ENCODE measurements around the gene APOO. TPM values are rescaled to one million over a fixed set of nuclear protein-coding genes. Genes with fewer than 3 reads are reported as not detected.

Gene APOO
- polyA plus RNA-seq, 4 donors: 35.3 to 43.1 (median 40.8) TPM

GRCh38 chrX:23789386-23790154, 118.2 kb downstream of the APOO start:
- DNase-seq (ENCODE audit: low read depth in 4 of 4, low spot score in 3 of 4): no peak

DNA sequence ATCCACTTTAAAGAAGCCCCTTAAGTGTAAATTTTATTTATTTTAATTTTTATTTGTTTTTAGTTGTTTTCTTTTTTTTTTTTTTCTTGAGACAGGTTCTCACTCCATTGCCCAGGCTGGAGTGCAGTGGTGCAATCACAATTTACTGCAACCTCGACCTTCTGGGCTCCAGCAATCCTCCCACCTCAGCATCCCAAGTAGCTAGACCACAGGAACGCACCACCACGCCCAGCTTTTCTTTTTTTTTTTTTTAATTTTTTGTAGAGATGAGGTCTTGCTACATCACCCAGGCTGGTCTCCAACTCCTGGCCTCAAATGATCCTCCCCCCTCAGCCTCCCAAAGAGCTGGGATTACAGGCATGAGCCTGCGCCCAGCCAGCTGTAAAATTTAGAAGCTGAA, 118.8 kb downstream of the APOO start:
- no peak for DNase-seq (ENCODE audit: low read depth in 4 of 4, low spot score in 3 of 4)

GRCh38 chrX:23788521-23788920, 119.2 kb downstream of the APOO start:
- DNase-seq (ENCODE audit: low read depth in 4 of 4, low spot score in 3 of 4): no peak

- DNase-seq (ENCODE audit: low read depth in 4 of 4, low spot score in 3 of 4): no peak
Observed at GRCh38 chrX:23787745-23788118, 120.0 kb downstream of the APOO start.

DNA sequence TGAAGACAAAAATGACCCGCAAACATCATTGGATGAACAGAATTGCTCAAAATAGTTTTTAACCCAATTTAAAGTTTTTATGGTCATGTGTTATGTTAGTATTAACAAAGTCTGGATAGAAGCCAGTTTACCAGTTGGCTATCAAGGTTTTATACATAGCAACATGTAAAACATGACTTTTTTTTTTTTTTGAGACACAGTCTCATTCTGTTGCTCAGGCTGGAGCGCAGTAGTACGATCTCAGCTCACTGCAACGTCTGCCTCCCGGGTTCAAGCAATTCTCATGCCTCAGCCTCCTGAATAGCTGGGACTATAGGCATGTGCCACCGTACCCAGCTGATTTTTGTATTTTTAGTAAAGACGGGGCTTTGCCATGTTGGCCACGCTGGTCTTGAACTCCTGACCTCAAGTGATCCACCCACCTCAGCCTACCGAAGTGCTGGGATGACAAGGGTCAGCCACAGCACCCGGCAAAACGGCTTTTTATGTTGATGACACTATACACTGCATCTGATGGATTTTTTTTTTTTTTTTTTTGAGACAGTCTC, 121.4 kb downstream of the APOO start:
- no peak for DNase-seq (ENCODE audit: low read depth in 4 of 4, low spot score in 3 of 4)

- DNase-seq (ENCODE audit: low read depth in 4 of 4, low spot score in 3 of 4): no peak
Observed at GRCh38 chrX:23785580-23785979, 122.2 kb downstream of the APOO start.

DNA sequence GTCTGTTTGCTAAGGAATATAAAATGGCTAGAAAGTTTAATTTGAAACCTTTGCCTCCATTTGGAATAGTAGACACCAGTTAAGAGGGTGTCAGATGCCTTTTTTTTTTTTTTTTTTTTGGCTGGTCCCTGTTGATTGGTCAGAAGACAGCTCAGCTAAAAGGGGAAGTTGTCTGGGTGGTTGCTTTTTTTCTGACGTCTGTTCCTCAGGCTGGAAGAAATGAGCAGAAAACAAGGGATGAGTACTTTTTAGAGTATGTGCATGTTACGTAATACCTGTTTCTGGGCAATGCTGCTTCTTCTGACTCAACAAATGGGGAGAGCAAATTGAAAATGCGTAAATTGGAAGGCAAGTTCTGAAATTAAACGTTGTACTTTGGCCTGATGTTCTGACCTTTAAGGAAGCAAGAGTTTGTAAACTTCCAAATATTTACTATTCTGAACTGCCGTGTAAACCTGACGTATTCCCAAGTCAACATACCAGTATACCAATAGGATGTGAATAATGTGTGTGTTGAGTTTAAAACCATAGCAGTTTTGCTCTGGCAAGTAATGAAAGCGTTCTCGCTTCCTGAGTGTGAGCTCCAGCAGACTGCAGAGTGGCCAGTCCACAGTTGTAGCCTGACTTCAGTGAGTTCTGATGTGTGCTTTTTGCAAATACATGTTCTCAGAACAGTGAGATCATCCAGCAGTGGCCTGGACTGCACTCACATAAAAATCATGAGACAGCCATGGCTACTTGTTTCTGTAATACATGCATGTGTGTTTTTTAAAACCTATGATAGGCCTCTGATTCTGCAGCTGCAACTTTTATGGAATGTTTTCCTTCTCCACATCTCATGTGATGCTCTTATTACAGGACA, 123.0 kb downstream of the APOO start:
- DNase-seq (ENCODE audit: low read depth in 4 of 4, low spot score in 3 of 4): no peak

DNA sequence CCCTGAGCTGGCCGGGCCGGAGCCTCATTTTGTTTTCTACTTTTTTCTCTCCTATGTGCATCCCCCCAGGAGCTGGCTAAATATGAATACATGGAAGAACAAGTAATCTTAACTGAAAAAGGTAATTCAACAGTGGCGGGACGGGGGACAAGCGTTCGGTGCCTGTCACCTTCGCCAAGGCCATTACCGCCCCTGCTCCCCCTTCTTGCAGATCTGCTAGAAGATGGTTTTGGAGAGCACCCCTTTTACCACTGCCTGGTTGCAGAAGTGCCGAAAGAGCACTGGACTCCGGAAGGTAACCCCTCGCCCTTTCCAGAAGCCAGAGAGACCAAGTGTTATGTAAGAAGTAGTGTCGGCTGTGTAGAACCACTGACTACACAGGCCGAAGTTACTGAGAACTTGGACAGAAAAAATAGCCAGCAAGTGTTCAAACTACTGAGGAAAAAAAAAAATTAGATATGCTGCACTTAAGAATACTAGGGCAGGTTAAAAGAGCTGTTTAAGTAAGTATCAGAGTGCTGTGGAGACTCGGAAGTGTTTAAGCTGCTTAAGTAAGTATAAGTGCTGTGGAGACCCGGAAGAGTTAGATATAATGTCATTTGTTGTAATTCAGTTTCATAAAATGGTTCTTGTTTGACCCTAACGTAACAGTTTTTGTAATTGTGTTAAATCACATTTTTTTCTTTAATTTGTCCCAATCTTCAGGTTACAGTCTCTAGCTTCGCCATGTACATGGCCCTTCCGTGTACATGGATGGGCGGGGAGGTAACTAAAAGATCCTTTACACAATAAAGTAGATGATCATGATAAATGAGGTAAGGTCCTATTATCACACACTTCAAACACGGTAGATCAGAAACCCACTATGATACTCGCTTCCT, 123.9 kb downstream of the APOO start:
- DNase-seq (ENCODE audit: low read depth in 4 of 4, low spot score in 3 of 4): no peak

Other genes starting within 250 kb of the APOO start
- 100 to 1,000 TPM; 108 to 118 (median 113) TPM for gene PRDX4, start 240.4 kb downstream of the APOO start, polyA plus RNA-seq (ENCODE audit: insufficient read length in 4 of 4)
- gene ACOT9, start 164.7 kb downstream of the APOO start, polyA plus RNA-seq (ENCODE audit: insufficient read length in 4 of 4): 10 to 100 TPM; 30.2 to 33.4 (median 32.6) TPM
- 100 to 1,000 TPM; 276 to 291 (median 283) TPM for gene SAT1, start 124.8 kb downstream of the APOO start, polyA plus RNA-seq (ENCODE audit: insufficient read length in 4 of 4)
- under 1 TPM; 0.18 to 0.68 (median 0.24) TPM for gene CXorf58, start 68 bp upstream of the APOO start, polyA plus RNA-seq (ENCODE audit: insufficient read length in 4 of 4)
- gene KLHL15, start 119.2 kb upstream of the APOO start, polyA plus RNA-seq (ENCODE audit: insufficient read length in 4 of 4): 10 to 100 TPM; 14.0 to 18.2 (median 17.6) TPM
- 100 to 1,000 TPM; 165 to 195 (median 179) TPM for gene EIF2S3, start 147.0 kb upstream of the APOO start, polyA plus RNA-seq (ENCODE audit: insufficient read length in 4 of 4)
- 10 to 100 TPM; 24.6 to 32.6 (median 27.6) TPM for gene ZFX, start 241.8 kb upstream of the APOO start, polyA plus RNA-seq (ENCODE audit: insufficient read length in 4 of 4)